Transverse colon (tissue), 3 donors: ENCODE results near the gene KLHL17.

Experiments used
- POLR2A ChIP-seq: fragments of 450-650 bp; IDR thresholded peaks from one replicate; pipeline ENCODE4 v1.6.1; 2016; ENCODE audit warnings: antibody characterized with exemption, mild to moderate bottlenecking, moderate library complexity
- TF ChIP-seq, protein P1 (sequence below), 5 experiments: fragments of 200-600 bp in 3 of 5; fragments of 450-650 bp in 2 of 5; sonication (generic) in 3 of 5; IDR thresholded peaks; 1 replicate in 2 of 5; 2 replicates in 3 of 5; pipeline ENCODE4 v1.5.1; 2016 to 2017; ENCODE audit warnings: antibody characterized with exemption in 5 of 5, inconsistent platforms in 3 of 5, mild to moderate bottlenecking in 2 of 5, moderate library complexity in 1 of 5

DNA sequence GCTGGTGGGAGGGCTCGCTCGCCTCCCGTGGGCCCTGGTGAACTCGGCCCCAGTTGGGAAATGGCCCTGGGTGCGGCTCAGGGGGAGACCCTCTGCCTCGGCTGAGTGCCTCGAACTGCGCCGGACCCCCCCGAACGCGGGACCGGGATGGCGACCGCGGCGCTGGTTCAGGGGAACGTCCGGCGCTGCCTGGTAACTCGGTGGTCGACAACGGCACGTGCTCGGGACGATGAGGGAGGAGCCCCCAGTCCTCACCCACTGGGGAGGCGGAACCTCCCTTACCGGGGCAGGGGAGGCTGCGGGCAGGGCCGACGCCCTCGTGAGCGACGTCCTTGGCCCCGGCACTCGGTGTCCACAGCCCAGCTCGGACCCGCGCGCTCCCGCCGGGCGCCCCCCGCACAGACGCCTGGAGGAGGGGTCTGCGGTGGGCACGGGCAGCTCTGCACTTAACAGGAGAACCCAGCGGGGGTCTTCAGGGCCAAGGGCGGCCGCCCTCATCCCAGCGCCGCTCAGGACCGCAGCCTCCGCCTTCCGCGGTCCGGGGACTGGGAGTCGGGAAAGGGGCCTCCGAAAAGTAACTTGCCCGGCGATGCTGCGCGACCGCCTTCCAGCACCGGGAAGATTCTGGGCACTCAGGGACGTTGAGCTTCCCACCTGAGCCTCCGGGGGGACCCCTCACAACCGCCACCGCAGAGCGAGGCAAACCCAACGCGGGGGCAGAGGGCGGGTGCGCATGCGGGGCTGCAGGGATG, 37.8 kb downstream of the KLHL17 start:
- TF ChIP-seq, protein P1, sequence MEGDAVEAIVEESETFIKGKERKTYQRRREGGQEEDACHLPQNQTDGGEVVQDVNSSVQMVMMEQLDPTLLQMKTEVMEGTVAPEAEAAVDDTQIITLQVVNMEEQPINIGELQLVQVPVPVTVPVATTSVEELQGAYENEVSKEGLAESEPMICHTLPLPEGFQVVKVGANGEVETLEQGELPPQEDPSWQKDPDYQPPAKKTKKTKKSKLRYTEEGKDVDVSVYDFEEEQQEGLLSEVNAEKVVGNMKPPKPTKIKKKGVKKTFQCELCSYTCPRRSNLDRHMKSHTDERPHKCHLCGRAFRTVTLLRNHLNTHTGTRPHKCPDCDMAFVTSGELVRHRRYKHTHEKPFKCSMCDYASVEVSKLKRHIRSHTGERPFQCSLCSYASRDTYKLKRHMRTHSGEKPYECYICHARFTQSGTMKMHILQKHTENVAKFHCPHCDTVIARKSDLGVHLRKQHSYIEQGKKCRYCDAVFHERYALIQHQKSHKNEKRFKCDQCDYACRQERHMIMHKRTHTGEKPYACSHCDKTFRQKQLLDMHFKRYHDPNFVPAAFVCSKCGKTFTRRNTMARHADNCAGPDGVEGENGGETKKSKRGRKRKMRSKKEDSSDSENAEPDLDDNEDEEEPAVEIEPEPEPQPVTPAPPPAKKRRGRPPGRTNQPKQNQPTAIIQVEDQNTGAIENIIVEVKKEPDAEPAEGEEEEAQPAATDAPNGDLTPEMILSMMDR (IDR thresholded peaks at IDR 0.05), result no peak
- no peak for TF ChIP-seq POLR2A
